ENCODE results near the gene ATP6V0C. TPM values are rescaled to one million over a fixed set of nuclear protein-coding genes. Genes with fewer than 3 reads are reported as not detected.

The ATP6V0C gene
- total and polyA plus RNA-seq, 2 of the 13 experiments (the other 11 are each of a cell fraction or from before 2014, with no cell fraction given), result 10.4 to 20.1 TPM

- ChIA-PET CTCF (ENCODE audit: low intra/inter-chr PET ratio, low total read pairs) (no interaction called here), POLR2A (interaction anchor here (0.8 kb wide), 1 partner anchor 13 kb away, joined by 3 read pairs; the partner anchor contains the start of gene TEDC2)
- Histone ChIP-seq H2AFZ (ENCODE audit: low read length) (no peak overlapping the region), H3K79me2 (ENCODE audit: insufficient read depth, low read length) (peaks cover 3% of the 10 kb centered on the region), H3K4me1 (ENCODE audit: insufficient read depth, low read length) (peaks cover 74% of the 10 kb centered on the region), H3K36me3 (replicated peaks in 1 of 2; ENCODE audit: control insufficient read depth in 1 of 2, insufficient read depth in 2 of 2, low read length in 2 of 2) (no peaks in the 10 kb centered on the region), H3K27me3 (ENCODE audit: control insufficient read depth in 1 of 2, insufficient read depth in 2 of 2, low read length in 2 of 2) (peaks cover 8 to 25% of the 10 kb centered on the region in 2 experiments), H4K20me1 (ENCODE audit: insufficient read depth, low read length) (peaks cover 14% of the 10 kb centered on the region), H3K9ac (ENCODE audit: insufficient read depth, low read depth, low read length) (no peak overlapping the region), H3K9me3 (ENCODE audit: low read length) (no peaks in the 10 kb centered on the region), H3K4me3 (replicated peaks in 1 of 3; ENCODE audit: insufficient read depth in 1 of 3, low read depth in 2 of 3, low read length in 3 of 3) (peak overlapping the region; percentile 21 to 85 (median 38); a peak in 4 of 6 replicates), H3K4me2 (ENCODE audit: low read depth, low read length) (peak overlapping the region; percentile 89), H3K27ac (ENCODE audit: extremely low read length, insufficient read depth, low read length) (no peak overlapping the region)
- no TSS peak for BruUV-seq (replicated peaks)
- ATAC-seq (peak; percentile 34), FAIRE-seq (no peak), DNase-seq (ENCODE audit: low spot score) (no peak)
- in situ Hi-C loops (cut with HindIII; ENCODE audit: extremely low pct_ligation_motif_present, low pct_unique_long_range_greater_than_20kb), result no loop called here
- intact Hi-C loops (cut with micrococcal nuclease; ENCODE audit: unreplicated experiment), result loop anchor here (5.0 kb wide), 1 partner anchor 41 kb away; no protein-coding TSS in a partner anchor
- WGBS (ENCODE audit: low lambda C conversion rate), result 10% methylated on average over 11 of the region's 14 CpGs
- TF ChIP-seq ZSCAN25 (CRISPR knock-in tag; IDR thresholded peaks at IDR 0.05) (peak; percentile 69; the same call in 1 of the 2 replicates), WIZ (CRISPR knock-in tag; IDR thresholded peaks at IDR 0.05) (no peak), GATAD2A (CRISPR knock-in tag; IDR thresholded peaks at IDR 0.05) (no peak), GPN1 (CRISPR knock-in tag; IDR thresholded peaks at IDR 0.05; ENCODE audit: borderline replicate concordance) (no peak), ZFP82 (CRISPR knock-in tag; IDR thresholded peaks at IDR 0.05; ENCODE audit: borderline replicate concordance) (no peak), ZNF878 (CRISPR knock-in tag; IDR thresholded peaks at IDR 0.05) (no peak), CBFB (CRISPR knock-in tag; IDR thresholded peaks at IDR 0.05) (0 out of 2 replicates have a peak, but pooled peaks have one; percentile 35), EZH2 (conservative IDR thresholded peaks at IDR 0.05; ENCODE audit: low read depth, low read length) (no peak), NCOA2 (CRISPR knock-in tag; IDR thresholded peaks at IDR 0.05) (no peak), ZNF850 (CRISPR knock-in tag; conservative IDR thresholded peaks at IDR 0.05) (no peak), ZNF687 (CRISPR knock-in tag; IDR thresholded peaks at IDR 0.05) (peak; percentile 5; the same call in 1 of the 2 replicates), SUZ12 (IDR thresholded peaks at IDR 0.05; ENCODE audit: low read depth, low read length) (no peak), HDAC2 (CRISPR knock-in tag; IDR thresholded peaks at IDR 0.05) (no peak), ZNF619 (CRISPR knock-in tag; IDR thresholded peaks at IDR 0.05) (0 out of 2 replicates have a peak, but pooled peaks have one; percentile 28), NFYB (CRISPR knock-in tag; IDR thresholded peaks at IDR 0.05) (no peak), ATF7 (IDR thresholded peaks at IDR 0.05) (no peak), ATF7 (CRISPR knock-in tag; IDR thresholded peaks at IDR 0.05) (0 out of 2 replicates have a peak, but pooled peaks have one; percentile 39), ZNF7 (CRISPR knock-in tag; IDR thresholded peaks at IDR 0.05) (no peak), AGO2 (optimal IDR thresholded peaks at IDR 0.05; ENCODE audit: low read depth, low read length) (no peak)
- TF ChIP-seq, protein P1, sequence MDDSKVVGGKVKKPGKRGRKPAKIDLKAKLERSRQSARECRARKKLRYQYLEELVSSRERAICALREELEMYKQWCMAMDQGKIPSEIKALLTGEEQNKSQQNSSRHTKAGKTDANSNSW (CRISPR knock-in tag; IDR thresholded peaks at IDR 0.05; ENCODE audit: borderline replicate concordance), result no peak
- TF ChIP-seq, protein P2, sequence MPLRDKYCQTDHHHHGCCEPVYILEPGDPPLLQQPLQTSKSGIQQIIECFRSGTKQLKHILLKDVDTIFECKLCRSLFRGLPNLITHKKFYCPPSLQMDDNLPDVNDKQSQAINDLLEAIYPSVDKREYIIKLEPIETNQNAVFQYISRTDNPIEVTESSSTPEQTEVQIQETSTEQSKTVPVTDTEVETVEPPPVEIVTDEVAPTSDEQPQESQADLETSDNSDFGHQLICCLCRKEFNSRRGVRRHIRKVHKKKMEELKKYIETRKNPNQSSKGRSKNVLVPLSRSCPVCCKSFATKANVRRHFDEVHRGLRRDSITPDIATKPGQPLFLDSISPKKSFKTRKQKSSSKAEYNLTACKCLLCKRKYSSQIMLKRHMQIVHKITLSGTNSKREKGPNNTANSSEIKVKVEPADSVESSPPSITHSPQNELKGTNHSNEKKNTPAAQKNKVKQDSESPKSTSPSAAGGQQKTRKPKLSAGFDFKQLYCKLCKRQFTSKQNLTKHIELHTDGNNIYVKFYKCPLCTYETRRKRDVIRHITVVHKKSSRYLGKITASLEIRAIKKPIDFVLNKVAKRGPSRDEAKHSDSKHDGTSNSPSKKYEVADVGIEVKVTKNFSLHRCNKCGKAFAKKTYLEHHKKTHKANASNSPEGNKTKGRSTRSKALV (CRISPR knock-in tag; IDR thresholded peaks at IDR 0.05), result peak; percentile 78; the same call in 1 of the 2 replicates
These were observed 40.8 kb upstream of the ATP6V0C start for GRCh38 chr16:2472885-2473445.
